CD8-positive, alpha-beta memory T cell (primary cell): ENCODE results near the gene AGO1. TPM values are rescaled to one million over a fixed set of nuclear protein-coding genes. Genes with fewer than 3 reads are reported as not detected.
"Not testable (repeated sequence)": the region's sequence is repeated elsewhere in the genome, so short reads cannot be mapped to it uniquely, and the experiment has no call there.

Experiments
- CTCF ChIA-PET: fragments of 350-600 bp; sonication (Branson Sonifier 250); formaldehyde crosslinking; loops from one replicate; lab custom pipeline; 2021; ENCODE audit warnings: antibody characterized with exemption; lab: Charles Lee
- POLR2A ChIA-PET: fragments of 350-600 bp; sonication (Branson Sonifier 250); formaldehyde crosslinking; loops from one replicate; lab custom pipeline; 2021; ENCODE audit warnings: antibody characterized with exemption; lab: Charles Lee
- DNase-seq, 5 donors: peaks; one replicate each; pipeline versions ENCODE4 v3.0.0 to v3.0.0-alpha.2; 2020 to 2022; ENCODE audit warnings: mixed read lengths in 1 of 5
- H3K27ac ChIP-seq: one replicate; pipeline ENCODE4 v1.7.0; 2013; ENCODE audit warnings: low read depth, mild to moderate bottlenecking, low read length, moderate library complexity
- H3K27me3 ChIP-seq: 2 replicates; pipeline ENCODE4 v1.7.0; 2013; ENCODE audit warnings: low read length, mild to moderate bottlenecking; ENCODE audit not compliant: insufficient read depth, poor library complexity, severe bottlenecking
- H3K36me3 ChIP-seq: 2 replicates; pipeline ENCODE4 v1.7.0; 2013; ENCODE audit warnings: mild to moderate bottlenecking, low read length, moderate library complexity; ENCODE audit not compliant: insufficient read depth
- H3K4me1 ChIP-seq: 2 replicates; pipeline ENCODE4 v1.7.0; 2013; ENCODE audit warnings: mild to moderate bottlenecking, low read length, moderate library complexity; ENCODE audit not compliant: insufficient read depth
- H3K4me3 ChIP-seq: 2 replicates; pipeline ENCODE4 v1.7.0; 2013; ENCODE audit warnings: mild to moderate bottlenecking, low read length
- H3K9me3 ChIP-seq: 2 replicates; pipeline ENCODE4 v1.7.0; 2013; ENCODE audit warnings: mild to moderate bottlenecking, low read length
- H3K27ac Mint-ChIP-seq, 8 donors: one replicate each; pipeline ENCODE4 v1.8.0; 2020 to 2021; ENCODE audit warnings: mixed read lengths in 8 of 8, mild to moderate bottlenecking in 6 of 8, inconsistent platforms in 3 of 8, moderate library complexity in 3 of 8
- H3K27me3 Mint-ChIP-seq, 2 donors: one replicate each; pipeline ENCODE4 v1.8.0; 2020 to 2021; ENCODE audit warnings: mixed read lengths in 2 of 2, mild to moderate bottlenecking in 1 of 2, moderate library complexity in 1 of 2
- H3K36me3 Mint-ChIP-seq, 3 donors: one replicate each; pipeline ENCODE4 v1.8.0; 2020 to 2021; ENCODE audit warnings: mixed read lengths in 3 of 3, inconsistent platforms in 1 of 3, mild to moderate bottlenecking in 1 of 3
- H3K4me1 Mint-ChIP-seq, 3 donors: one replicate each; pipeline ENCODE4 v1.8.0; 2020 to 2021; ENCODE audit warnings: mixed read lengths in 3 of 3, inconsistent platforms in 1 of 3, mild to moderate bottlenecking in 1 of 3
- H3K4me3 Mint-ChIP-seq, 7 donors: one replicate each; pipeline ENCODE4 v1.8.0; 2020 to 2021; ENCODE audit warnings: mixed read lengths in 7 of 7, mild to moderate bottlenecking in 6 of 7, moderate library complexity in 4 of 7, inconsistent platforms in 2 of 7
- H3K9me3 Mint-ChIP-seq, 5 donors: one replicate each; pipeline ENCODE4 v1.8.0; 2020 to 2022; ENCODE audit warnings: mixed read lengths in 5 of 5, mild to moderate bottlenecking in 3 of 5, moderate library complexity in 2 of 5, inconsistent platforms in 1 of 5
- polyA plus RNA-seq: library from polyadenylated mRNA; unstranded; fragments of 300-500 nt; fragmentation: Illumina TruSeq; gene quantifications from one replicate; pipeline ENCODE4 v1.2.3, GENCODE V29; 2021
- total RNA-seq, 2 experiments: library from RNA; stranded (reverse); gene quantifications; one replicate each; pipeline ENCODE4 v1.2.3, GENCODE V29; 2021

The AGO1 gene
- total and polyA plus RNA-seq, 3 experiments from 2014 or later = 9.4 to 41.6 (median 41.0) TPM

DNA sequence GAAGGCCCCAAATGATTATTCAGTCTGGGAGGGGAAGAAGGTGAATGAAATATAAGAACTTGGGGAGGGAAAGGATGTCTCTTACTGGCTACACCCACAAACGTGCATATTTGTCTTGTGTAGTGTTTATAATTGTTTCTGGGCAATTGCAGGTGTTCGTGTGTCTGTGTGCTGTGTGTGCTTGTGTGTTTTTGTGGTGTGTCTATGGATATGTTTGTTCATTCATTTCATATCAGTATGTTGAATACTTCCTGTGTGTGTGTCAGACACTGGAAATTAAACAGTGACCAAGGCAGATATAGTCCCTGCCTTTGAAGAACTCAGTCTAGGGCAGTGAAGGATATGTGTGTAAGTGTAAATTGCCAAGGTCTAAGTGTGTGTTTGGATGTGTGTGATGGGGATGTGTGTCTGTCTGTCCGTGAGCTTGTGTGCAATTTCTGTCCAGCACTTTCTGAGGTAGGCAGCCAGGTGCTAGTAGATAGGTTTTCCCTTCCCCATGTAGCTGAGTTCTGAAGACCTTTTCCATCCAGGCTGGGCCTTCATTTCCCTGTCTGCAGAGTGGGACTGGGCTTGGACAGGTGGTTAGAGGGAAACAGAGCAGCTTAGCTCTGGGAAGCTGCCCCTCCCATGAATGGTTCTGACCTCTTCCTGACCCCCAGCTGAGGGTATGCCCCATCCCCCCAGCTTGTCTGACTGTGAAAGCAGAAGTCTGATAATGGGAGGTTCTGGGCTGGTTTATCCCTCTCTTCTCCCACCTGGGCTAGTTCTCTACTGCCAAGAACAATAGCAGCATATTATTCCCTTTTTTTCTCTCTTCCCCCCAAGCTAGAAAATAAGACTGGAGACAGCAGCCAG lies 3.8 kb downstream of the AGO1 start:
- Histone ChIP-seq H3K27ac (peak overlapping the region; percentile 7), H3K4me3 (no peak overlapping the region), H3K27me3 (no peaks in the 10 kb centered on the region), H3K36me3 (no peaks in the 10 kb centered on the region), H3K9me3 (no peaks in the 10 kb centered on the region), H3K4me1 (peaks cover 45% of the 10 kb centered on the region)
- Mint-ChIP-seq H3K4me3 (peak overlapping the region in 1 of 7 donors; percentile 65), H3K4me1 (peaks cover 47 to 55% (median 52%) of the 10 kb centered on the region in 3 donors), H3K27ac (peak overlapping the region in 7 of 8 donors; percentile 13 to 87 (median 54)), H3K27me3 (no peaks in the 10 kb centered on the region), H3K36me3 (peaks cover 6 to 33% (median 12%) of the 10 kb centered on the region in 3 donors), H3K9me3 (no peaks in the 10 kb centered on the region)
- DNase-seq = no peak
- ChIA-PET POLR2A (no interaction called here), CTCF (no interaction called here)

DNA sequence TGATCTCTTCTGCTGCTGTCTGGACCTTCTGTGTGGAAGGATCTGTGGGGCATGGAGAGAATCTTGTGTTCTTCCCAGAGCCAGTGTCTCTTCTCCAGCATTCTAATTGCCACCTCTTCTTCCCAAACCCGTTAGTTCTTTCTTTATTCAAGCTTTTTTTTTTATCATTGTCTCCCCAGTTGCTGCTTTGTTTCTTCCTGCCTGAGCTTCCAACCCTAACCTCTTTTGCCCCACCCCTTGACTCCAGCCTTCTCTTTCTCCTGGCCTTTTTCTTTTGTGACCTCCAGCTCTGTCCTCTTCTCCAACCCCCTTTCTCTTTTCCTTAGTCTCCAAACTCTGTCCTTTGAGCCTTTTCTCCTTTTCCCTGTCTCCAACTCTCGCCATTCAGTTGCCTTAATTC lies 4.5 kb downstream of the AGO1 start:
- peak overlapping the region in 1 of 7 donors; percentile 65 for H3K4me3 Mint-ChIP-seq
- POLR2A ChIA-PET = interaction anchor here (0.7 kb wide), 1 partner anchor 15 kb away, joined by 6 read pairs; no protein-coding TSS in a partner anchor
- DNase-seq = no peak
- peak overlapping the region in 7 of 8 donors; percentile 6 to 89 (median 72) for H3K27ac Mint-ChIP-seq
- CTCF ChIA-PET = no interaction called here
- H3K36me3 Mint-ChIP-seq = peaks cover 6 to 41% (median 15%) of the 10 kb centered on the region in 3 donors
- Histone ChIP-seq H3K27ac (peak overlapping the region; percentile 7), H3K27me3 (no peaks in the 10 kb centered on the region), H3K36me3 (peaks cover 2% of the 10 kb centered on the region), H3K4me1 (peaks cover 42% of the 10 kb centered on the region), H3K4me3 (no peak overlapping the region), H3K9me3 (no peaks in the 10 kb centered on the region)
- peaks cover 41 to 48% (median 45%) of the 10 kb centered on the region in 3 donors for H3K4me1 Mint-ChIP-seq
- H3K27me3 Mint-ChIP-seq = no peaks in the 10 kb centered on the region
- no peaks in the 10 kb centered on the region for H3K9me3 Mint-ChIP-seq

DNA sequence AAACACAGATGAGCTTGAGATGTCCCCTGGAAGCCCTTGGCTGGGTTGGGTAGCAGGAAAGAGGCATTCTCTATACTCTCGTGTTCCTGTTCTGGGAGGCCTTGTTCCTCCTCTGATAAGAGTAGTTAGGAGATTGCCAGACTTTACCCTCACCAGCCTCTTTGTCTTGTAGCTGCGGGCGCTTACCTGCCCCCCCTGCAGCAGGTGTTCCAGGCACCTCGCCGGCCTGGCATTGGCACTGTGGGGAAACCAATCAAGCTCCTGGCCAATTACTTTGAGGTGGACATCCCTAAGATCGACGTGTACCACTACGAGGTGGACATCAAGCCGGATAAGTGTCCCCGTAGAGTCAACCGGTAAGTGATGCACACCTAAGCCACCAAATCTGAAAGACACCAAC lies 5.2 kb downstream of the AGO1 start:
- Mint-ChIP-seq H3K27ac (peak overlapping the region in 1 of 8 donors; percentile 32), H3K4me1 (peaks cover 38 to 44% (median 42%) of the 10 kb centered on the region in 3 donors), H3K4me3 (peak overlapping the region in 1 of 7 donors; percentile 65), H3K36me3 (peaks cover 6 to 47% (median 15%) of the 10 kb centered on the region in 3 donors), H3K9me3 (no peaks in the 10 kb centered on the region), H3K27me3 (no peaks in the 10 kb centered on the region)
- no peak overlapping the region for H3K27ac ChIP-seq
- no peak overlapping the region for H3K4me3 ChIP-seq
- ChIA-PET CTCF (no interaction called here), POLR2A (no interaction called here)
- no peaks in the 10 kb centered on the region for H3K27me3 ChIP-seq
- H3K9me3 ChIP-seq = no peaks in the 10 kb centered on the region
- DNase-seq = no peak
- H3K4me1 ChIP-seq = peaks cover 39% of the 10 kb centered on the region
- peaks cover 10% of the 10 kb centered on the region for H3K36me3 ChIP-seq

DNA sequence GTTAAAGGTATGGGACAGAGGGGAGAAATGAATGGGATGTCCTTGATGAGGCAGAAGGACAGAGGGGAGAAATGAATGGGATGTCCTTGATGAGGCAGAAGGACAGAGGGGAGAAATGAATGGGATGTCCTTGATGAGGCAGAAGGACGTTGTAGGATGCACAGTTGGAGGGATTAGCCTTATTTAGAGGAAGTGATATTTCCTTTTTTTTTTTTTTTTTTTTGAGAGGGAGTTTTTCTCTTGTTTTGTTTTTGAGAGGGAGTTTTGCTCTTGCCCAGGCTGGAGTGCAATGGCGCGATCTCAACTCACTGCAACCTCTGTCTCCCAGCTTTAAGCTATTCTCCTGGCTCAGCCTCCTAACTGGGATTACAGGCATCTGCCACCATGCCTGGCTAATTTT lies 6.0 kb downstream of the AGO1 start:
- H3K27me3 ChIP-seq, H3K9me3 ChIP-seq, POLR2A ChIA-PET, CTCF ChIA-PET, DNase-seq, H3K27ac ChIP-seq, H3K9me3 Mint-ChIP-seq, H3K4me3 Mint-ChIP-seq, H3K27me3 Mint-ChIP-seq, H3K4me3 ChIP-seq: not testable (repeated sequence)
- H3K27ac Mint-ChIP-seq = peak overlapping the region in 1 of 8 donors; percentile 32
- peaks cover 34% of the 10 kb centered on the region for H3K4me1 ChIP-seq
- H3K4me1 Mint-ChIP-seq = peaks cover 35 to 41% (median 40%) of the 10 kb centered on the region in 3 donors
- H3K36me3 Mint-ChIP-seq = peaks cover 6 to 50% (median 15%) of the 10 kb centered on the region in 3 donors
- H3K36me3 ChIP-seq = peaks cover 17% of the 10 kb centered on the region

DNA sequence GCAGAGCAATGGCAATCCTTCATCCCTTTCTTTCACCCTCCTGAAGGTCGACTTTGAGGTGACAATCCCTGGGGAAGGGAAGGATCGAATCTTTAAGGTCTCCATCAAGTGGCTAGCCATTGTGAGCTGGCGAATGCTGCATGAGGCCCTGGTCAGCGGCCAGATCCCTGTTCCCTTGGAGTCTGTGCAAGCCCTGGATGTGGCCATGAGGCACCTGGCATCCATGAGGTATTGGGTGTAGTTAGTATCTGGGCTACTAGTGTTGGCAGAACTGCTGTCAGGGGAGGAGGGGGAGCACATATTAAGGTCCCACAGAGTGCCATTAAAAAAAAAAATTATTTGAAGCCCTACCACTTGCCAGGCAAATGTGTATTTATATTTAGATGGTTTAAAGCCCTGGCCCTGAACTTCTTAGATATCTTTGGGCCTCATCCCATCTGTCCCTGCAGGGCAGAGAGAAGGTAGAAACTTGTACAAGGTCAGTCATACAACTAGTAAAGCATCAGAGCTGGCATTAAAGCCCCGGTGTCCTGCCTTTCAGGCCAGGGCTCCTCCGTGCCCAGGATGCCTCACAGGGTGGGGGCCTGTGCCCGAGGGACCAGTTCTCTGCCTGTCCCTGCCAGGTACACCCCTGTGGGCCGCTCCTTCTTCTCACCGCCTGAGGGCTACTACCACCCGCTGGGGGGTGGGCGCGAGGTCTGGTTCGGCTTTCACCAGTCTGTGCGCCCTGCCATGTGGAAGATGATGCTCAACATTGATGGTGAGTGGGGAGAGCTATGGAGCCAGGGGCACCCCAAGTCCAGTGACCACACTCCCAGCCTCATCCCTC lies 10.3 kb downstream of the AGO1 start:
- no peak for DNase-seq
- Histone ChIP-seq H3K4me3 (no peak overlapping the region), H3K4me1 (no peaks in the 10 kb centered on the region), H3K36me3 (peaks cover 24% of the 10 kb centered on the region), H3K27me3 (no peaks in the 10 kb centered on the region), H3K27ac (no peak overlapping the region), H3K9me3 (no peaks in the 10 kb centered on the region)
- CTCF ChIA-PET = no interaction called here
- H3K4me3 Mint-ChIP-seq = no peak overlapping the region
- POLR2A ChIA-PET = no interaction called here
- peaks cover 0 to 1% of the 10 kb centered on the region in 2 donors for H3K27me3 Mint-ChIP-seq
- no peaks in the 10 kb centered on the region for H3K9me3 Mint-ChIP-seq
- peaks cover 6 to 86% (median 29%) of the 10 kb centered on the region in 3 donors for H3K36me3 Mint-ChIP-seq
- peaks cover 0 to 5% (median 2%) of the 10 kb centered on the region in 3 donors for H3K4me1 Mint-ChIP-seq
- peak overlapping the region in 1 of 8 donors; percentile 87 for H3K27ac Mint-ChIP-seq

DNA sequence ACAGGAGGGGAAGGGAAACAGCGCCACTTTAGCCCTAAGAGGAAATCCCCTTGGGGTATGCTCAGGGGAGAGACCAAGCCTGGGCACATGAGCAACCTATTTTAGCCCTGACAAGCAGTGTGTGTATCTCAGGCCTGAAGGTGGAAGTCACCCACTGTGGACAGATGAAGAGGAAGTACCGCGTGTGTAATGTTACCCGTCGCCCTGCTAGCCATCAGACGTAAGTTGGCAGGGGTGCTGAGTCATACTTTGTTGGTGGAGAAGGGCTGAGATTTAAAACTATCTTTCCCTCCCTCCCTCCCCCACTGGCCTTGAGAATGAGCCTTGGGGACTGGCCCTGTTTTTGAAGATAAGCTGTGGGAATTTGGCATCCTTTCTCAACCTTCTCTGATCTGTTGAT lies 11.2 kb downstream of the AGO1 start:
- H3K27ac ChIP-seq = no peak overlapping the region
- H3K27me3 ChIP-seq = no peaks in the 10 kb centered on the region
- no peaks in the 10 kb centered on the region for H3K9me3 ChIP-seq
- H3K4me3 ChIP-seq = no peak overlapping the region
- Mint-ChIP-seq H3K27me3 (peaks cover 0 to 1% of the 10 kb centered on the region in 2 donors), H3K4me1 (no peaks in the 10 kb centered on the region), H3K4me3 (no peak overlapping the region), H3K9me3 (no peaks in the 10 kb centered on the region), H3K36me3 (peaks cover 0 to 88% (median 29%) of the 10 kb centered on the region in 3 donors), H3K27ac (peak overlapping the region in 4 of 8 donors; percentile 51 to 73 (median 60))
- CTCF ChIA-PET = no interaction called here
- no peaks in the 10 kb centered on the region for H3K4me1 ChIP-seq
- H3K36me3 ChIP-seq = peaks cover 24% of the 10 kb centered on the region
- no peak for DNase-seq
- POLR2A ChIA-PET = no interaction called here

DNA sequence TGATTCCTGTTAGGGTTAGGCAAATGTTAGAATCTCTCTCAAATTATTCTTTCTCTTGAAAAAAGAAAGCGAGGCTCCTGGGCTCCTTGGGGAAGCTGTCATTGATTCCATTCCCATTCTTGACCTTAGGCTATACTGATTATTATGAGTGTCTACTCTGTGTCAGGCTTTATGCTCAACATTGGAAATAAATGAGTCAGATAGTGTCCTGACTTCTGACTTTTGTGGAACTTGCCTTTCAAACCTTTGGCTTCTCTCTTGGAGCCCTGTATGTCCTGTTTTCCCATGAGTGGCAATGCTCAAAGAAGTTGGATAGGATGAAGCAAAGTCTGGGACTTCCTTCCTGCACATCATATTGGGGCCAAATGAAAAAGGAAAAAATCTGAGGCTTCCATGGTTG lies 11.6 kb downstream of the AGO1 start:
- ChIA-PET CTCF (no interaction called here), POLR2A (no interaction called here)

More for the DNA sequence above, 11.6 kb downstream of the AGO1 start:
- H3K36me3 Mint-ChIP-seq = peaks cover 0 to 90% (median 31%) of the 10 kb centered on the region in 3 donors
- H3K9me3 ChIP-seq = no peaks in the 10 kb centered on the region
- H3K4me3 Mint-ChIP-seq = no peak overlapping the region
- no peak overlapping the region for H3K27ac ChIP-seq
- H3K36me3 ChIP-seq = peaks cover 24% of the 10 kb centered on the region
- H3K27ac Mint-ChIP-seq = peak overlapping the region in 3 of 8 donors; percentile 29 to 52 (median 44)
- peaks cover 0 to 1% of the 10 kb centered on the region in 2 donors for H3K27me3 Mint-ChIP-seq
- no peak for DNase-seq
- no peak overlapping the region for H3K4me3 ChIP-seq
- H3K27me3 ChIP-seq = no peaks in the 10 kb centered on the region
- no peaks in the 10 kb centered on the region for H3K4me1 Mint-ChIP-seq
- no peaks in the 10 kb centered on the region for H3K4me1 ChIP-seq
- H3K9me3 Mint-ChIP-seq = no peaks in the 10 kb centered on the region
